CD4-positive, alpha-beta T cell (primary cell): ENCODE measurements around the gene DDX5. TPM values are rescaled to one million over a fixed set of nuclear protein-coding genes. Genes with fewer than 3 reads are reported as not detected.
A peak's percentile ranks its signal among the peaks of the same experiment; 100 is the strongest.

Experiments used
- ATAC-seq: fragments of 200-7000 bp; cut with Tn5 transposase; one replicate; pipeline ENCODE4 v1.10.0; 2022; ENCODE audit warnings: mild to moderate bottlenecking; ENCODE audit not compliant: poor library complexity
- CTCF ChIA-PET: fragments of 350-600 bp; sonication (Branson Sonifier 250); formaldehyde crosslinking; loops from one replicate; lab custom pipeline; 2021; ENCODE audit warnings: antibody characterized with exemption, inconsistent platforms; lab: Charles Lee
- POLR2A ChIA-PET: fragments of 350-600 bp; sonication (Branson Sonifier 250); formaldehyde crosslinking; loops from one replicate; lab custom pipeline; 2021; ENCODE audit warnings: antibody characterized with exemption, inconsistent platforms; lab: Charles Lee
- DNase-seq, 14 experiments: peaks; one replicate each; pipeline ENCODE4 v3.0.0-alpha.2; 2013 to 2020; ENCODE audit warnings: mixed read lengths in 2 of 14
- H3K27ac ChIP-seq, 2 donors: one replicate each; pipeline versions ENCODE4 v1.5.1 to v1.7.0; 2013; ENCODE audit warnings: low read length in 2 of 2, low read depth in 1 of 2, mild to moderate bottlenecking in 1 of 2
- H3K27me3 ChIP-seq, 2 experiments: 1 replicate in 1 of 2; 2 replicates in 1 of 2; pipeline versions ENCODE4 v1.6.1 to v1.7.0; 2013; ENCODE audit warnings: low read length in 2 of 2, control low read depth in 1 of 2, mild to moderate bottlenecking in 1 of 2, moderate library complexity in 1 of 2; ENCODE audit not compliant: insufficient read depth in 2 of 2, control insufficient read depth in 1 of 2
- H3K36me3 ChIP-seq: one replicate; pipeline ENCODE4 v1.6.1; 2013; ENCODE audit warnings: low read length, control low read depth; ENCODE audit not compliant: insufficient read depth
- H3K4me1 ChIP-seq: one replicate; pipeline ENCODE4 v1.6.1; 2013; ENCODE audit warnings: low read length, control low read depth; ENCODE audit not compliant: insufficient read depth
- H3K4me3 ChIP-seq: one replicate; pipeline ENCODE4 v1.5.1; 2013; ENCODE audit warnings: mild to moderate bottlenecking, low read length, moderate library complexity
- H3K9me3 ChIP-seq, 2 experiments: 1 replicate in 1 of 2; 2 replicates in 1 of 2; pipeline versions ENCODE4 v1.6.1 to v1.7.0; 2013; ENCODE audit warnings: low read length in 2 of 2, mild to moderate bottlenecking in 2 of 2, control low read depth in 1 of 2, moderate library complexity in 1 of 2; ENCODE audit not compliant: control insufficient read depth in 1 of 2, insufficient read depth in 1 of 2
- H3K27ac Mint-ChIP-seq: one replicate; pipeline ENCODE4 v1.8.0; 2020; ENCODE audit warnings: mixed read lengths
- H3K27me3 Mint-ChIP-seq: one replicate; pipeline ENCODE4 v1.8.0; 2021; ENCODE audit warnings: mixed read lengths
- H3K36me3 Mint-ChIP-seq: one replicate; pipeline ENCODE4 v1.8.0; 2021; ENCODE audit warnings: low read depth, mixed read lengths
- H3K4me1 Mint-ChIP-seq: one replicate; pipeline ENCODE4 v1.8.0; 2021; ENCODE audit warnings: low read depth, mixed read lengths
- H3K4me3 Mint-ChIP-seq: one replicate; pipeline ENCODE4 v1.8.0; 2020; ENCODE audit warnings: mild to moderate bottlenecking, mixed read lengths
- H3K9me3 Mint-ChIP-seq: one replicate; pipeline ENCODE4 v1.8.0; 2020; ENCODE audit warnings: mixed read lengths
- intact Hi-C, 2 experiments: fragments of 100-400 bp; cut with DNase I in 1 of 2; cut with micrococcal nuclease in 1 of 2; formaldehyde crosslinking; loops; one replicate each; pipeline versions ENCODE4 v1.15.1 to v1.9.0; 2023 to 2025; cut with DNase I, micrococcal nuclease
- total RNA-seq, 174 experiments: library from RNA in 2 of 174; stranded (reverse) in 2 of 174; gene quantifications; one replicate each; pipeline ENCODE4 v1.2.3 and lab custom pipeline; 2021 to 2026
- TF ChIP-seq, protein P1 (sequence below): fragments of 200-600 bp; IDR thresholded peaks from one replicate; pipeline ENCODE4 v1.8.0; 2022; ENCODE audit warnings: antibody characterized with exemption, mild to moderate bottlenecking

The DDX5 gene
- total RNA-seq, 2 experiments from 2014 or later = 2,388 to 2,534 TPM

DNA sequence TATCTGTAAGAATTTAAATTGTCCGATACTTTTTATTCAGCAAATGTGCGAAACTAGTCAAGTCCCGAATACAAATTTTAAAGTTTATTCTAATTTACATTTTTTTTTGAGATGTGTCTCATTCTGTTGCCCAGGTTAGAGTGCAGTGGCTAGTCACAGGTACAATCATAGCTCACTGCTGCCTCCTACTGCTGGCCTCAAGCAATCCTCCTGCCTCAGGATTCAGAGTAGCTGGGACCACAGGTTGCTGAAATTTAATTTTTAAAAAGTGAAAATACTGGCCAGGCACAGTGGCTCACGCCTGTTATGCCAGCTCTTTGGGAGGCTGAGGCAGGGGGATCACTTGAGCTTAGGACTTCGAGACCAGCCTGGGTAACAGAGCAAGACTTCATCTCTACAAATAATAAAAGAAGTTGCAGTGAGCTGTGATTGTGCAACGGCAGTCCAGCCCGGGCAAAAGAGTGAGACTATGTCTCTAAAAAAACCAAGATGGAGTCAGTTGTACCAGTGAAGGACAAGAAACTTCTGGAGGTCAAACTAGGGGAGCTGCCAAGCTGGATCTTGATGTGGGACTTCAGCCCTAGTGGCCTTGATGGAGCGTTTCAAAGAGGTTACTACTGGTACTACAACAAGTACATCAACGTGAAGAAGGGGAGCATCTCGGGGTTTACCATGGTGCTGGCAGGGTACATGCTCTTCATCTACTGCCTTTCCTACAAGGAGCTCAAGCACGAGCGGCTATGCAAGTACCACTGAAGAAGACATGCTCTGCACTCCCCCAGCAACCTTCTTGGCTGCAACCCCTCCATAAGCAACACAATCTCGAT, 14.8 kb downstream of the DDX5 start:
- Mint-ChIP-seq H3K4me3 (no peak overlapping the region), H3K9me3 (no peaks in the 10 kb centered on the region), H3K27me3 (no peaks in the 10 kb centered on the region), H3K27ac (no peak overlapping the region), H3K4me1 (peaks cover 25% of the 10 kb centered on the region), H3K36me3 (peaks cover 69% of the 10 kb centered on the region)
- ATAC-seq = peak; percentile 75
- ChIA-PET POLR2A (interaction anchor here (1.5 to 10.7 kb wide), 2 partner anchors 13 to 71 kb away, joined by 13 to 453 read pairs; partner anchors contain the start of genes CEP95 and DDX5), CTCF (interaction anchor here (0.5 to 5.7 kb wide), 9 partner anchors 11 to 472 kb away, joined by 3 to 61 read pairs (median 5); partner anchors contain the start of genes CEP95 and DDX5)
- peaks cover 39% of the 10 kb centered on the region for H3K36me3 ChIP-seq
- H3K9me3 ChIP-seq = no peaks in the 10 kb centered on the region
- no peaks in the 10 kb centered on the region for H3K27me3 ChIP-seq
- intact Hi-C loops = loop anchor here (1.0 to 10.0 kb wide), 3 partner anchors 71 to 716 kb away; partner anchors contain the start of genes CCDC47 (in 1 of the 2) and DDX42 (in 1 of the 2)
- DNase-seq = peak in 13 of 14 experiments; percentile 22 to 78 (median 37)
- TF ChIP-seq, protein P1, sequence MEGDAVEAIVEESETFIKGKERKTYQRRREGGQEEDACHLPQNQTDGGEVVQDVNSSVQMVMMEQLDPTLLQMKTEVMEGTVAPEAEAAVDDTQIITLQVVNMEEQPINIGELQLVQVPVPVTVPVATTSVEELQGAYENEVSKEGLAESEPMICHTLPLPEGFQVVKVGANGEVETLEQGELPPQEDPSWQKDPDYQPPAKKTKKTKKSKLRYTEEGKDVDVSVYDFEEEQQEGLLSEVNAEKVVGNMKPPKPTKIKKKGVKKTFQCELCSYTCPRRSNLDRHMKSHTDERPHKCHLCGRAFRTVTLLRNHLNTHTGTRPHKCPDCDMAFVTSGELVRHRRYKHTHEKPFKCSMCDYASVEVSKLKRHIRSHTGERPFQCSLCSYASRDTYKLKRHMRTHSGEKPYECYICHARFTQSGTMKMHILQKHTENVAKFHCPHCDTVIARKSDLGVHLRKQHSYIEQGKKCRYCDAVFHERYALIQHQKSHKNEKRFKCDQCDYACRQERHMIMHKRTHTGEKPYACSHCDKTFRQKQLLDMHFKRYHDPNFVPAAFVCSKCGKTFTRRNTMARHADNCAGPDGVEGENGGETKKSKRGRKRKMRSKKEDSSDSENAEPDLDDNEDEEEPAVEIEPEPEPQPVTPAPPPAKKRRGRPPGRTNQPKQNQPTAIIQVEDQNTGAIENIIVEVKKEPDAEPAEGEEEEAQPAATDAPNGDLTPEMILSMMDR = peak; percentile 69
- peaks cover 23% of the 10 kb centered on the region for H3K4me1 ChIP-seq
- no peak overlapping the region for H3K27ac ChIP-seq
- no peak overlapping the region for H3K4me3 ChIP-seq

DNA sequence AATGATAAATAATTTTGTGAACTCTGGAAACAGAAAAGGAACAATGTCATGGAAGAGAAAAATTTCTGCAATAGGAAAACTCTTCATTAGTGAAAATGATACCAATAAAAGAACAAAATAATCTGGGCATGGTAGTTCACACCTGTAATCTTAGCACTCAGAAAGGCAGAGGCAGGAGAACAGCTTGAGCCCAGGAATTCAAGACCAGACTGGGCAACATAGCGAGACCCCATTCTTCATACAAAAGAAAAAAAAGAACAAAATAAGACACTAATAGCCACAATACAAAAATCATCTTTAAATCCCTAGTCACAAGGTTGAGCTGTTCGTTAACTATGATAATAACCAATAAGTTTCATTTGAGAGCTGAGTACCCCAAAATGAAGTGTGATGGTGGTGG, 17.8 kb downstream of the DDX5 start:
- peaks cover 19% of the 10 kb centered on the region for H3K4me1 Mint-ChIP-seq
- peaks cover 10% of the 10 kb centered on the region for H3K4me1 ChIP-seq
- peaks cover 58% of the 10 kb centered on the region for H3K36me3 ChIP-seq

DNA sequence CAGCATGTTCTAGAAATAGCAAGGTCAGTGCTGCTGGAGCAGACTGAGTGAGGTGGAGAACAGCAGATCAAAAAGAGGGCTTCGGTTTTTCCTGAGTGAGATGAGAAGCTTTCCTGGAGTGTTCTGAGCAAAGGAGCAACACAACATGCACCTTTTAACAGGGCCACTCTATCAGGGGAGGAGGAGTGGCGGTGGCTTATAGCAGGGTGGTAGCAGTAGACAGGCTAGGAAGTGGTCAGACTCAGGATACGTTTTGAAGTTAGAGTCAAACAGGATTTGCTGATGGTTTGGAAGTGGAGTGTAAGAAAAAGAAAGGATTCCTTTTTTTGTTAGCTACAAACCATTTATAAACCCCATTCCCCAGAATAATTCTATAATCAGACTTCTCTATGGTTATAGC, 21.7 kb downstream of the DDX5 start:
- no peak for DNase-seq
- POLR2A ChIA-PET = interaction anchor here (1.8 kb wide), 1 partner anchor 22 kb away, joined by 7 read pairs; the partner anchor contains the start of genes CEP95 and DDX5
- TF ChIP-seq, protein P1 = no peak
- Mint-ChIP-seq H3K4me1 (peaks cover 17% of the 10 kb centered on the region), H3K36me3 (peaks cover 69% of the 10 kb centered on the region), H3K4me3 (no peak overlapping the region), H3K27me3 (no peaks in the 10 kb centered on the region), H3K27ac (no peak overlapping the region), H3K9me3 (no peaks in the 10 kb centered on the region)
- intact Hi-C loops = loop anchor here in 1 of 2 experiments (5.0 kb wide), 1 partner anchor 33 kb away; no protein-coding TSS in a partner anchor
- Histone ChIP-seq H3K27ac (no peak overlapping the region), H3K4me1 (peaks cover 4% of the 10 kb centered on the region), H3K27me3 (no peaks in the 10 kb centered on the region), H3K4me3 (no peak overlapping the region), H3K9me3 (no peaks in the 10 kb centered on the region), H3K36me3 (peaks cover 46% of the 10 kb centered on the region)
- ATAC-seq = no peak
- CTCF ChIA-PET = interaction anchor here (1.3 kb wide), 1 partner anchor 23 kb away, joined by 3 read pairs; no protein-coding TSS in a partner anchor

More for the DNA sequence above, 17.8 kb downstream of the DDX5 start:
- no peaks in the 10 kb centered on the region for H3K27me3 Mint-ChIP-seq
- H3K9me3 ChIP-seq = no peaks in the 10 kb centered on the region
- H3K4me3 ChIP-seq = no peak overlapping the region
- ATAC-seq (no peak), DNase-seq (no peak)
- intact Hi-C loops = loop anchor here in 1 of 2 experiments (5.0 kb wide), 1 partner anchor 166 kb away; no protein-coding TSS in a partner anchor
- ChIA-PET POLR2A (no interaction called here), CTCF (interaction anchor here (5.7 kb wide), 1 partner anchor 68 kb away, joined by 61 read pairs; no protein-coding TSS in a partner anchor)
- no peak overlapping the region for H3K27ac ChIP-seq
- H3K27me3 ChIP-seq = no peaks in the 10 kb centered on the region
- peaks cover 84% of the 10 kb centered on the region for H3K36me3 Mint-ChIP-seq
- no peak overlapping the region for H3K27ac Mint-ChIP-seq
- TF ChIP-seq, protein P1 = no peak
- no peak overlapping the region for H3K4me3 Mint-ChIP-seq
- H3K9me3 Mint-ChIP-seq = no peaks in the 10 kb centered on the region
